Common myeloid progenitor, CD34-positive (primary cell): ENCODE data around the gene ATAD3C.

ENCODE experiments used
- CTCF ChIA-PET: fragments of 350-600 bp; sonication (Branson Sonifier 250); formaldehyde crosslinking; loops from one replicate; lab custom pipeline; 2021; ENCODE audit warnings: antibody characterized with exemption; lab: Charles Lee
- POLR2A ChIA-PET: fragments of 350-600 bp; sonication (Branson Sonifier 250); formaldehyde crosslinking; loops from one replicate; lab custom pipeline; 2021; ENCODE audit warnings: antibody characterized with exemption; lab: Charles Lee
- DNase-seq, 3 donors: peaks; one replicate each; pipeline versions ENCODE4 v3.0.0 to v3.0.0-alpha.2; 2013
- H3K27ac ChIP-seq, 2 experiments: 1 replicate in 1 of 2; 2 replicates in 1 of 2; pipeline ENCODE4 v1.7.0; 2013; ENCODE audit warnings: inconsistent platforms in 2 of 2, low read length in 2 of 2, mild to moderate bottlenecking in 2 of 2, low read depth in 1 of 2, moderate library complexity in 1 of 2; ENCODE audit not compliant: severe bottlenecking in 2 of 2, insufficient read depth in 1 of 2, poor library complexity in 1 of 2
- H3K27me3 ChIP-seq, 5 experiments: replicated peaks in 2 of 5; 1 replicate in 3 of 5; 2 replicates in 2 of 5; pipeline versions ENCODE4 v1.6.1 to v1.7.0; 2013; ENCODE audit warnings: low read length in 4 of 5, mild to moderate bottlenecking in 2 of 5, moderate library complexity in 2 of 5, inconsistent platforms in 1 of 5; ENCODE audit not compliant: insufficient read depth in 5 of 5, control insufficient read depth in 4 of 5
- H3K36me3 ChIP-seq, 4 experiments: 1 replicate in 2 of 4; 2 replicates in 2 of 4; pipeline versions ENCODE4 v1.6.1 to v1.7.0; 2013; ENCODE audit warnings: low read length in 3 of 4, control low read depth in 1 of 4, mild to moderate bottlenecking in 1 of 4; ENCODE audit not compliant: control insufficient read depth in 4 of 4, insufficient read depth in 4 of 4
- H3K4me1 ChIP-seq, 4 experiments: 1 replicate in 3 of 4; 2 replicates in 1 of 4; pipeline versions ENCODE4 v1.6.1 to v1.7.1; 2013; ENCODE audit warnings: low read length in 3 of 4, mild to moderate bottlenecking in 3 of 4, control low read depth in 1 of 4, inconsistent platforms in 1 of 4, moderate library complexity in 1 of 4; ENCODE audit not compliant: control insufficient read depth in 4 of 4, insufficient read depth in 4 of 4; ENCODE audit errors: control extremely low read depth in 1 of 4
- H3K4me3 ChIP-seq, 7 experiments: 1 replicate in 4 of 7; 2 replicates in 3 of 7; pipeline versions ENCODE4 v1.5.1 to v1.7.0; 2013; ENCODE audit warnings: mild to moderate bottlenecking in 7 of 7, low read length in 6 of 7, moderate library complexity in 6 of 7, inconsistent platforms in 2 of 7, low read depth in 2 of 7, control low read depth in 1 of 7; ENCODE audit not compliant: insufficient read depth in 4 of 7, control insufficient read depth in 1 of 7; ENCODE audit errors: extremely low read depth in 1 of 7
- H3K9me3 ChIP-seq, 5 experiments: 1 replicate in 4 of 5; 2 replicates in 1 of 5; pipeline versions ENCODE4 v1.6.1 to v1.7.1; 2013; ENCODE audit warnings: low read length in 4 of 5, mild to moderate bottlenecking in 2 of 5, inconsistent platforms in 1 of 5, low read depth in 1 of 5, moderate library complexity in 1 of 5; ENCODE audit not compliant: control insufficient read depth in 4 of 5, insufficient read depth in 2 of 5; ENCODE audit errors: control extremely low read depth in 1 of 5
- WGBS: methylation state at CpG from one replicate; pipeline ENCODE4 v1.1.5; 2013; ENCODE audit not compliant: insufficient coverage; 5-methylcytosine and 5-hydroxymethylcytosine counted together

The ATAD3C gene

GRCh38 chr1:1423245-1423597 is 26.3 kb upstream of the ATAD3C start:
- Histone ChIP-seq H3K4me1 (peaks cover 0 to 28% (median 13%) of the 10 kb centered on the region in 4 experiments), H3K36me3 (no peaks in the 10 kb centered on the region), H3K4me3 (no peak overlapping the region), H3K27me3 (peaks cover 0 to 17% (median 0%) of the 10 kb centered on the region in 5 experiments), H3K27ac (no peak overlapping the region), H3K9me3 (no peaks in the 10 kb centered on the region)
- ChIA-PET POLR2A (interaction anchor here (0.6 kb wide), 1 partner anchor 192 kb away, joined by 3 read pairs; no protein-coding TSS in a partner anchor), CTCF (interaction anchor here (1.6 kb wide), 1 partner anchor 16 kb away, joined by 3 read pairs; no protein-coding TSS in a partner anchor)
- 96% methylated on average over 6 of the region's 7 CpGs for WGBS
- no peak for DNase-seq

DNA sequence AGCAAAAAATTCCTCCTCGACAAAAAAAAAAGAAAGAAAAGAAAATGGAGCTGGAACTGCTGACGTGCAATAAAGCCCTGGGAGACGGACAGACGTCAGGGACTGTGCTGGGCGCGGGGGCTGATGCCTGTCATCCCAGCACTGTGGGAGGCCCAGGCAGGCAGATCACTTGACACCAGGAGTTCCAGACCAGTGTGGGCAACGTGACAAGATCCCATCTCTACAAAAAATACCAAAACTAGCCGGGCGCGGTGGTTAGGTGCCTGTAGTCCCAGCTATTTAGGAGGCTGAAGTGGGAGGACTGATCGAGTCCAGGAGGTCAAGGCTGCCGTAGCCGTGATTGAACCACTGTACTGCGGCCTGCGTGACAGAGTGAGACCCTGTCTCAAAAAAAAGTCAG is 24.8 kb upstream of the ATAD3C start:
- ChIA-PET POLR2A (no interaction called here), CTCF (interaction anchor here (0.8 to 1.8 kb wide), 6 partner anchors 9 to 17 kb away, joined by 3 to 6 read pairs (median 4); no protein-coding TSS in a partner anchor)
- Histone ChIP-seq H3K27me3 (peaks cover 0 to 11% (median 0%) of the 10 kb centered on the region in 5 experiments), H3K4me1 (peaks cover 0 to 23% (median 12%) of the 10 kb centered on the region in 4 experiments), H3K27ac (no peak overlapping the region), H3K36me3 (no peaks in the 10 kb centered on the region), H3K4me3 (no peak overlapping the region), H3K9me3 (no peaks in the 10 kb centered on the region)
- WGBS, result 98% methylated on average over 9 of the region's 15 CpGs
- no peak for DNase-seq

DNA sequence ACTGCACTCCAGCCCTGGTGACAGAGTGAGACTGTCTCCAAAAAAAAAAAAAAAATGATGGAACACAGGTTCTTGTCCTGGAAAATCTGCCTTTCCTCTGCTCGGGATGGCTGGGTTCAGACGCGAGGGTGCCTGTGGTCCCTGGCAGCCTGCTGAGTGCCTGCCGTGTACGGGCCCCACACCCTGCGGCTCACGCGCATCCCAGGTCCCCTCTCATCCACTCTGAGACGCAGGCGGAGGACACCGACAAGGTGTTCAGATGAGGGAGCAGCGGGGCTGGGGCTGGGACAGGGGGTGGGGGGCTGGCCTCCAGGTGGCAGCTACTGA is 24.1 kb upstream of the ATAD3C start:
- ChIA-PET CTCF (interaction anchor here (0.8 to 1.8 kb wide), 4 partner anchors 10 to 12 kb away, joined by 3 to 5 read pairs (median 4); no protein-coding TSS in a partner anchor), POLR2A (no interaction called here)
- Histone ChIP-seq H3K4me1 (peaks cover 0 to 22% (median 11%) of the 10 kb centered on the region in 4 experiments), H3K27me3 (peaks cover 0 to 10% (median 0%) of the 10 kb centered on the region in 5 experiments), H3K27ac (no peak overlapping the region), H3K9me3 (no peaks in the 10 kb centered on the region), H3K36me3 (no peaks in the 10 kb centered on the region), H3K4me3 (no peak overlapping the region)
- WGBS, result 90% methylated on average over 11 of the region's 12 CpGs
- DNase-seq, result no peak

DNA sequence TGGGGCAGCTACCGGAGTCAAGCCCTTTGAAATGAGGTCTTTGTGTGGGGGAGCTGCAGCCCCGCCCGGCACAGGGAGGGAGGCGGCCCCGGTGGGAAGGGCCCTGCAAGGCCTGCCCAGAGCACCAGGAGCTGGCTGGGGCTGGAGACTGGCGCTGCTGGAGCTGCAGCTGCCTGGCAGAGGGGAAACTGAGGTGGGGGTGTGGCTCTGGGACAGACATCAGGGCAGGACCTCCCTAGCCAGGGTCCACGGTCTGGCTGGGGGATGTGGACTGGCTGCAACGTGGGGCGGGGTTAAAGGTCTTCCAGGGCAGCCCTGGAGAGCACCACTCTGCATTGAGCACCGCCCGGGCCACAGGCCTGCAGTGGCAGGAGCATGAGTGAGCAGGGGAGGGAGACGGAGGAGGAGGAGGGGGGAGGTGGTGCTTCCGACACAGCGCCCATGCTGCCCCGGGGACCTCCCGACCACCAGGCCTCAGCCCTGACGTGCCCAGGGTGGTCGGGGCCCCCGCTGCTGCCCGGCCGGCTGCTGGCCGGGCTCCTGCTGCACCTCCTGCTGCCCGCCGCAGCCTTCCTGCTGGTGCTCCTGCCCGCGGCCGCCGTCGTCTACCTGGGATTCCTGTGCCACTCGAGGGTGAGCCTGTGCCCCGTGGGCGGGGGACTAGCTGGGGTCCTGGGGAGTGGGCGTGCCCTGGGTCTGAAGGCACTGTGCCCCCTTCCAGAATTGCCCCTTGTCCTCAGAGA is 23.6 kb upstream of the ATAD3C start:
- H3K9me3 ChIP-seq, result no peaks in the 10 kb centered on the region
- no peak overlapping the region for H3K27ac ChIP-seq
- DNase-seq, result no peak
- H3K4me3 ChIP-seq, result peak overlapping the region in 1 of 7 experiments; percentile 25
- WGBS, result 56% methylated on average over 27 of the region's 33 CpGs
- CTCF ChIA-PET, result interaction anchor here (1.0 to 1.8 kb wide), 5 partner anchors 11 to 24 kb away, joined by 3 to 5 read pairs (median 4); no protein-coding TSS in a partner anchor
- no peaks in the 10 kb centered on the region for H3K36me3 ChIP-seq
- POLR2A ChIA-PET, result no interaction called here
- H3K27me3 ChIP-seq, result peaks cover 0 to 5% (median 0%) of the 10 kb centered on the region in 5 experiments
- peaks cover 0 to 26% (median 13%) of the 10 kb centered on the region in 4 experiments for H3K4me1 ChIP-seq

- DNase-seq, result peak in 2 of 3 donors; percentile 54 to 67
- Histone ChIP-seq H3K4me3 (peak overlapping the region in 1 of 7 experiments; percentile 25), H3K27me3 (peaks cover 0 to 4% (median 0%) of the 10 kb centered on the region in 5 experiments), H3K27ac (no peak overlapping the region), H3K9me3 (no peaks in the 10 kb centered on the region), H3K4me1 (peaks cover 0 to 32% (median 15%) of the 10 kb centered on the region in 4 experiments), H3K36me3 (no peaks in the 10 kb centered on the region)
- POLR2A ChIA-PET, result no interaction called here
- WGBS, result 29% methylated on average over 15 of the region's 19 CpGs
- CTCF ChIA-PET, result interaction anchor here (1.0 to 1.1 kb wide), 3 partner anchors 10 to 24 kb away, joined by 3 to 5 read pairs (median 4); no protein-coding TSS in a partner anchor
Measured at GRCh38 chr1:1426496-1427105, 22.9 kb upstream of the ATAD3C start.

- DNase-seq, result peak in 1 of 3 donors; percentile 37
- Histone ChIP-seq H3K4me1 (peaks cover 0 to 39% (median 22%) of the 10 kb centered on the region in 4 experiments), H3K27me3 (peaks cover 0 to 4% (median 0%) of the 10 kb centered on the region in 5 experiments), H3K4me3 (peak overlapping the region in 2 of 7 experiments; percentile 40 to 50), H3K36me3 (no peaks in the 10 kb centered on the region), H3K27ac (no peak overlapping the region), H3K9me3 (no peaks in the 10 kb centered on the region)
- CTCF ChIA-PET, result no interaction called here
- POLR2A ChIA-PET, result no interaction called here
- 11% methylated on average over 59 of the region's 66 CpGs for WGBS
Measured at GRCh38 chr1:1427106-1427819, 22.2 kb upstream of the ATAD3C start.
